HFF-Myc (cell line): Measurements from ENCODE around the gene ITPRIPL1.

Source experiments
- DNase-seq: peaks from one replicate; pipeline ENCODE4 v3.0.0-alpha.2; 2011; ENCODE audit warnings: low read depth; ENCODE audit errors: extremely low read depth
- H3K4me3 ChIP-seq: replicated peaks from 2 replicates; pipeline ENCODE4 v1.5.1; 2011; ENCODE audit warnings: low read depth, mild to moderate bottlenecking, control low read depth, low read length
- TF ChIP-seq, protein P1 (sequence below): IDR thresholded peaks from 2 replicates; pipeline ENCODE4 v1.5.1; 2012; ENCODE audit warnings: mild to moderate bottlenecking, low read depth, low read length, control low read depth; ENCODE audit errors: missing control alignments

ITPRIPL1 gene

DNA sequence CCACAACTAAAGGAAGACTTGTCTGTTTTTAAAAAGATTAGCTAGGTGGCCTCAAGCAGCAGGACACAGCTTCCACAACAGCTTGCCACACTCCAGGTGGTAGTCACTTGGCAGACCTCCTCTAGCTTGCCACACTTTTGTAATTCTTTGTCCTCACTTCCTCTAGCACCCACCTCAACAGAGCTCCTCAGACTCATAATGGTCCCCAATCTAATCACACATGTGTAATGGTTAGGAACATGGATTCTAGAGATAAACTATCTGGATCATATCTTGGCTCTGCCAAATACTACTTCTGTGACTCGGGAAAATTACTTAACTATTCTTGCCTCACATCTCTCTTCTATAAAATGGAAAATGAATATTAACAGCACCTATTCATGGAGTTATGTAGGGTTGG, 23.3 kb upstream of the ITPRIPL1 start:
- no peak for DNase-seq
- TF ChIP-seq, protein P1, sequence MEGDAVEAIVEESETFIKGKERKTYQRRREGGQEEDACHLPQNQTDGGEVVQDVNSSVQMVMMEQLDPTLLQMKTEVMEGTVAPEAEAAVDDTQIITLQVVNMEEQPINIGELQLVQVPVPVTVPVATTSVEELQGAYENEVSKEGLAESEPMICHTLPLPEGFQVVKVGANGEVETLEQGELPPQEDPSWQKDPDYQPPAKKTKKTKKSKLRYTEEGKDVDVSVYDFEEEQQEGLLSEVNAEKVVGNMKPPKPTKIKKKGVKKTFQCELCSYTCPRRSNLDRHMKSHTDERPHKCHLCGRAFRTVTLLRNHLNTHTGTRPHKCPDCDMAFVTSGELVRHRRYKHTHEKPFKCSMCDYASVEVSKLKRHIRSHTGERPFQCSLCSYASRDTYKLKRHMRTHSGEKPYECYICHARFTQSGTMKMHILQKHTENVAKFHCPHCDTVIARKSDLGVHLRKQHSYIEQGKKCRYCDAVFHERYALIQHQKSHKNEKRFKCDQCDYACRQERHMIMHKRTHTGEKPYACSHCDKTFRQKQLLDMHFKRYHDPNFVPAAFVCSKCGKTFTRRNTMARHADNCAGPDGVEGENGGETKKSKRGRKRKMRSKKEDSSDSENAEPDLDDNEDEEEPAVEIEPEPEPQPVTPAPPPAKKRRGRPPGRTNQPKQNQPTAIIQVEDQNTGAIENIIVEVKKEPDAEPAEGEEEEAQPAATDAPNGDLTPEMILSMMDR = no peak
- H3K4me3 ChIP-seq = no peak overlapping the region

DNA sequence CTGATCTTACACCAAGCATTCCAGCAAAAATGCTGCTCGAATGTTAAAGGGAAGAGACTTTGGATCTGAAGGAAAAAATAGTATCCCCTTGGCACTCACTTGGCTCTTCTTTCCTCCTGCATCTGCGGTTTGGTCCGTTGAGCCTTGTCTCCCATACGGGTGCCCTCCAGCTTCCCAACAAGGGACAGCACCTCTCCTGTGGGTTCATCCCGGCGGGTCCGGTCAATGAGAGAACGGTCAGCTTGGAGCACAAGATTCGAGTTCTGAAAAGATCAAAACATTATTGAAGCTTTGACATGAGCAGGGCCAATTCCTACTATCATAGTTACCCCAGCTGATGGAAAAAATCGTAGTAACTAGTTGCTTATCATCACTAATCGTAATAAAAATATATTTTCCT, 20.5 kb upstream of the ITPRIPL1 start:
- TF ChIP-seq, protein P1 = no peak
- peak overlapping the region; percentile 97 for H3K4me3 ChIP-seq
- DNase-seq = no peak

DNA sequence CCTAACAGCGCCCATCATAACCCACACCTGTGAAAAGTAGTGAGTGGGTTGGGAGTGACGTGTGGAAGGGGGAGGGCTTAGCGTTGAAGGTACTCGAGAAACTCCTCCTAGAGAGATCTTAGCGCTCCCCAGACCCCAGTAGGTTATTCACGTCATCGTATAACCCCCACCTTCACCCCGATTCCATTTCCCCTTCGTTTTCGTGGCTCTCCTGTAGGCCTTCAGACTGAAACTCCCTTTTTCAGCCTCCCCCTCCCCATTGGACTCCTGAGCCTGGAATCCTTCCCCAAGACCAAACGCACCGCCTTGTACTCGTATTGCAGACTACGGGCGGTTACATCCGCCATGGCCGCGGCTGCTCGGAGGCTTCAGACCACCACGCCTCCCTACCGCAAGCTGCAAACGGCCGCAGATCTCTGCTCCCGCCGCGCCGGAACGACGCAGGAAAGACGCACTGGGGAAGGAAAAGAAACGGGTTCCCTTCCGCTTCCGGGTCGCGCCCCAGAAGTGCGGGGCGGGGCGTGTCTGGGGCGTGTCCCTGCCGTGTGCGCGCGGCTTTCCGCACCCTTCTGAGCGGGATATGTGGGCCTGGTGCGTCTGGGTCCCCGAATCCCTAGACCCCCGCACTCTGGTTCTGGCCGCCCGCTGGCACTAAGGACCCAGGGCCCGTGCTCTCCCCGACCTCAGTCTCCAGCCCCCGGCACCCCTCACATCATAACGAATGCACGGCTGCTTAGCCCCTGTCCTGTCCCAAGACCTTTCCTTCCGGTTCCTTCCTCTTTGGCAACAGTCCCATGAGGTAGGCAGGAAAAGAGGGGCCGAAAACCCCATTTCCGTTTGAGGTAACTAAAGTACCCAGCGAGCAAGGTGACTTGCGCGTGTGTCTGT, 19.8 kb upstream of the ITPRIPL1 start, which contains the start of gene SNRNP200:
Gene SNRNP200, minus strand, starts transcription at position 456 of the 888 bp plus-strand sequence. Its CDS starts 109 bp downstream, at position 347.
- peak within 1 kb of the TSS; percentile 97 for H3K4me3 ChIP-seq
- peak; percentile 44 for DNase-seq

DNA sequence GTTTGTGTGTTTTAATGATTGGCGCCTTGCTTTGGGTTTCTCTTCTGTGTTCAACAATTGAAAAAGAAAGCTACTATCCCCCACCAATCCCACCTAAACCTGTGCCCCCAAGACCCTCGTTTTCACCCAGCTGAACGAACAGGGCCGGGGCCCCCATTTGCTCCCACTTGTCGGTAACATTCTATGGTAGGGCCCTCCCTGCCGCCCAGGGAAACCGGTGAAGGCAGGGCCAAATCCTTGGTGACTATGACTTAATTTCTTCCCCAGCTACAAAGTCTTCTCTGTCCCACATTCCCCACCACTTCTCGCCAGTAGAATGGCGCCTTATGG, 19.2 kb upstream of the ITPRIPL1 start:
- peak overlapping the region; percentile 97 for H3K4me3 ChIP-seq
- no peak for DNase-seq
- TF ChIP-seq, protein P1 = no peak

More for the DNA sequence above, 19.8 kb upstream of the ITPRIPL1 start, which contains the start of gene SNRNP200:
- TF ChIP-seq, protein P1 = no peak

DNA sequence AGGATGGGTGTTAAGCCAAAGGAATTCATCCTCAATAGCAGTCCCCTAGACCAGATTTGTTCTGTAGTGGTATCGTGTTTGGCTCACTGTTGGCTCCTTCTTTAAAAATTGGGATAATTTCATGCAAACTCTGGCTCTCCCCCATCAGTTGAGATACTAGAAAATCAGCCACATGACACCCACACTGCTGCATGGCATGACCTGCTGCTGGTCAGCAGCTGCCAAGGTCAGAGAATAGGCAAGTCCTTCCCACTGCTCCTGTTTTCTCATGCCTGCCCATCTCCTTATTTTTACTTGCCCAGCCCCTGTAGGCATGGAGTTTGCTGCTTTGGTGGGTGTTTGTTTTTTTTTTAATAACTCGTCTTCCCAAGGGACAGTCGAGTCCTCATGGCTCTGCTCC, 18.7 kb upstream of the ITPRIPL1 start:
- TF ChIP-seq, protein P1 = no peak
- H3K4me3 ChIP-seq = peak overlapping the region; percentile 97
- DNase-seq = no peak

DNA sequence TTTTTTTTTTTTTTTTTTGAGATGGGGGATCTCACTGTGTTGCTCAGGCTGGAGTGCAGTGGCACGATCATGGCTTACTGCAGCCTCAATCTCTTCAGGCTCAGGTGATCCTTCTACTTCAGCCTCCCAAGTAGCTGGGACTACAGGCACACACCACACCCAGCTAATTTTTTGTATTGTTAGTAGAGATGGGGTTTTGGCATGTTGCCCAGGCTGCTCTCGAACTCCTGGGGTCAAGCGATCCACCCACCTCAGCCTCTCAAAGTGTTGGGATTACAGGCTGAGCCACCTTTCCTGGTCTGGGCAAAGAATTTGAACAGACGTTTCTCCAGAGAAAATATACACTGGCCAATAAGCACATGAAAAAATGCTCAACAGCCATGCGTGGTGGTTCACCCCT, 16.9 kb upstream of the ITPRIPL1 start:
- H3K4me3 ChIP-seq = no peak overlapping the region
- TF ChIP-seq, protein P1 = no peak
- DNase-seq = no peak
